Ovary (tissue), 3 donors: ENCODE data around the gene SURF1.

Experiments
- POLR2A ChIP-seq: fragments of 450-650 bp; IDR thresholded peaks from one replicate; pipeline ENCODE4 v1.6.1; 2017; ENCODE audit warnings: antibody characterized with exemption, mild to moderate bottlenecking, moderate library complexity
- TF ChIP-seq, protein P1 (sequence below), 3 donors: fragments of 450-650 bp in 2 of 3; fragments of 200-600 bp in 1 of 3; IDR thresholded peaks; one replicate each; pipeline versions ENCODE4 v1.5.1 to v1.8.0; 2016 to 2022; ENCODE audit warnings: antibody characterized with exemption in 3 of 3, mild to moderate bottlenecking in 1 of 3
- donor health status: DM: no; HTN: no; CAD: no.

DNA sequence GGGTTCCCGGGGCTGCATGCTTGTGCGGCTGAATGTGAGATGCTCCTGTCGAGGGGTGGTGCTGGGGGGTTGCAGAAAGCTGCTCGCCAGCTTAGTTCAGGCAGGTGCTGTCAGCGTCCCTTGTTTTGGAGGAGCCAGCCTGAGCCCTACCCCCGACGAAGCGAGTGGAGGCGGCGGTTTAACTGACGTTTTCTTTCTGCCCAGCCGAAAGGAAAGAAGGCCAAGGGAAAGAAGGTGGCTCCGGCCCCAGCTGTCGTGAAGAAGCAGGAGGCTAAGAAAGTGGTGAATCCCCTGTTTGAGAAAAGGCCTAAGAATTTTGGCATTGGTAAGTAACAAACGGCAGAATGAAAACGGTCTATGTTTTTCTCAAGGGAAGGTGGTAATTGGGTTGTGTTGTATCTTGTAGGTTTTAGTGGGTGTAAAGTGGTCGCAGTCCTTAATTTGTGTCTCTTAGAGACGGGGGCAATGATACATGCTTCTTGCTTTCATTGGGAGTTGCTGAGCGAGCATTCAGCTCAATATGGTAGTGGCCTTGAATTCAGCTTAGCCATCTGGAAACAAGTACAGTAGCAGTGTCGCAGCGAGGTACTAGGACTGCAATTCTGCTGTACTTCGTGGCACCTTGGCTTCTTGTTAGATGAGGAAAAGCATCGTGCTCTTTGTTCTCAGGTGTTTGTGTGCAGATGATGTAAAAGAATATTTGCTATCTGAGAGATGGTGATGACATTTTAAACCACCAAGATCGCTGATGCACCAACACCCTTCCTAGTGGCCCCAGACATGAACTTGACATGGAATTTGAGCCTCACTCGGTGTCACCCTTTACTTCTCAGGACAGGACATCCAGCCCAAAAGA lies 7.3 kb downstream of the SURF1 start:
- TF ChIP-seq POLR2A = no peak
- TF ChIP-seq, protein P1, sequence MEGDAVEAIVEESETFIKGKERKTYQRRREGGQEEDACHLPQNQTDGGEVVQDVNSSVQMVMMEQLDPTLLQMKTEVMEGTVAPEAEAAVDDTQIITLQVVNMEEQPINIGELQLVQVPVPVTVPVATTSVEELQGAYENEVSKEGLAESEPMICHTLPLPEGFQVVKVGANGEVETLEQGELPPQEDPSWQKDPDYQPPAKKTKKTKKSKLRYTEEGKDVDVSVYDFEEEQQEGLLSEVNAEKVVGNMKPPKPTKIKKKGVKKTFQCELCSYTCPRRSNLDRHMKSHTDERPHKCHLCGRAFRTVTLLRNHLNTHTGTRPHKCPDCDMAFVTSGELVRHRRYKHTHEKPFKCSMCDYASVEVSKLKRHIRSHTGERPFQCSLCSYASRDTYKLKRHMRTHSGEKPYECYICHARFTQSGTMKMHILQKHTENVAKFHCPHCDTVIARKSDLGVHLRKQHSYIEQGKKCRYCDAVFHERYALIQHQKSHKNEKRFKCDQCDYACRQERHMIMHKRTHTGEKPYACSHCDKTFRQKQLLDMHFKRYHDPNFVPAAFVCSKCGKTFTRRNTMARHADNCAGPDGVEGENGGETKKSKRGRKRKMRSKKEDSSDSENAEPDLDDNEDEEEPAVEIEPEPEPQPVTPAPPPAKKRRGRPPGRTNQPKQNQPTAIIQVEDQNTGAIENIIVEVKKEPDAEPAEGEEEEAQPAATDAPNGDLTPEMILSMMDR (IDR thresholded peaks at IDR 0.05) = no peak
